GM12878 (cell line): ENCODE data around the gene IL10. TPM values are rescaled to one million over a fixed set of nuclear protein-coding genes. Genes with fewer than 3 reads are reported as not detected.
A peak's percentile ranks its signal among the peaks of the same experiment; 100 is the strongest.

Experiments used
- ATAC-seq: fragments of 200-7000 bp; cut with Tn5 transposase; 3 replicates; pipeline ENCODE4 v1.9.1; 2020; ENCODE audit warnings: mild to moderate bottlenecking, moderate library complexity
- BruUV-seq: library from RNA; stranded (reverse); fragments of 400-500 nt; replicated peaks from 2 replicates; lab custom pipeline; 2021; lab: Mats Ljungman, UMichigan
- CTCF ChIA-PET: fragments of 300-600 bp; sonication (Branson Sonifier 250); formaldehyde crosslinking; extraction: SDS; loops from one replicate; lab custom pipeline; 2021; ENCODE audit warnings: inconsistent platforms; lab: Yijun Ruan, JAX
- POLR2A ChIA-PET: fragments of 350-600 bp; formaldehyde crosslinking; extraction: SDS; loops from one replicate; lab custom pipeline; 2021; ENCODE audit warnings: inconsistent platforms; lab: Charles Lee
- RAD21 ChIA-PET: fragments of 300-600 bp; sonication (Branson Sonifier 250); formaldehyde crosslinking; loops from one replicate; lab custom pipeline; 2023; ENCODE audit warnings: antibody characterized with exemption; ENCODE audit not compliant: unreplicated experiment; lab: Charles Lee
- SMC1A ChIA-PET: fragments of 300-600 bp; sonication (Branson Sonifier 250); formaldehyde crosslinking; loops from one replicate; lab custom pipeline; 2023; ENCODE audit not compliant: unreplicated experiment, uncharacterized antibody; lab: Charles Lee
- DNase-seq: peaks from one replicate; pipeline ENCODE4 v3.0.0-alpha.2; 2011; ENCODE audit warnings: low read depth, low spot score
- FAIRE-seq: peaks from 3 replicates; lab custom pipeline; 2011; peaks lifted over from hg19 to GRCh38; lab: Jason Lieb, UNC
- H2AFZ ChIP-seq: 2 replicates; pipeline ENCODE4 v1.6.0; 2011; ENCODE audit warnings: low read depth, low read length, control low read depth; ENCODE audit not compliant: control insufficient read depth
- H3K27ac ChIP-seq: 2 replicates; pipeline ENCODE4 v1.5.1; 2011; ENCODE audit warnings: control low read depth; ENCODE audit not compliant: control insufficient read depth, insufficient read depth
- H3K27me3 ChIP-seq, 2 experiments: replicated peaks in 1 of 2; 2 replicates each; pipeline versions ENCODE4 v1.6.0 to v1.6.1; 2011; ENCODE audit warnings: low read length in 1 of 2; ENCODE audit not compliant: control insufficient read depth in 2 of 2, insufficient read depth in 2 of 2
- H3K36me3 ChIP-seq, 2 experiments: 2 replicates each; pipeline ENCODE4 v1.5.1; 2011; ENCODE audit warnings: low read length in 1 of 2; ENCODE audit not compliant: control insufficient read depth in 2 of 2, insufficient read depth in 2 of 2
- H3K4me1 ChIP-seq: 2 replicates; pipeline ENCODE4 v1.6.1; 2011; ENCODE audit warnings: mild to moderate bottlenecking, low read length, moderate library complexity, mixed read lengths; ENCODE audit not compliant: control insufficient read depth, insufficient read depth
- H3K4me2 ChIP-seq: 2 replicates; pipeline ENCODE4 v1.6.0; 2011; ENCODE audit warnings: control low read depth; ENCODE audit not compliant: control insufficient read depth, insufficient read depth
- H3K4me3 ChIP-seq: fragments of 200-600 bp; sonication (generic); 2 replicates; pipeline ENCODE4 v1.5.1; 2016
- H3K79me2 ChIP-seq: 2 replicates; pipeline ENCODE4 v1.6.0; 2011; ENCODE audit warnings: low read length; ENCODE audit not compliant: control insufficient read depth, insufficient read depth
- H3K9ac ChIP-seq: 2 replicates; pipeline ENCODE4 v1.8.0; 2011; ENCODE audit warnings: low read length, control low read depth, mixed read lengths; ENCODE audit not compliant: control insufficient read depth, insufficient read depth
- H3K9me3 ChIP-seq: replicated peaks from 3 replicates; pipeline ENCODE4 v1.5.1; 2011; ENCODE audit warnings: mild to moderate bottlenecking, low read length; ENCODE audit not compliant: control insufficient read depth, insufficient read depth
- H4K20me1 ChIP-seq: 2 replicates; pipeline ENCODE4 v1.6.0; 2011; ENCODE audit not compliant: control insufficient read depth, insufficient read depth
- BRCA1 ChIP-seq: IDR thresholded peaks from 2 replicates; pipeline ENCODE4 v1.6.1; 2011; ENCODE audit warnings: low read depth, low read length, improper control_type of control experiment
- CTCF ChIP-seq, 3 experiments: IDR thresholded peaks in 2 of 3; conservative IDR thresholded peaks in 1 of 3; 2 replicates each; pipeline ENCODE4 v1.5.1; 2011; ENCODE audit warnings: low read depth in 3 of 3, low read length in 3 of 3, mild to moderate bottlenecking in 3 of 3, control low read depth in 2 of 3, moderate library complexity in 2 of 3, inconsistent platforms in 1 of 3, mixed read lengths in 1 of 3; ENCODE audit not compliant: control insufficient read depth in 2 of 3, insufficient read depth in 1 of 3; ENCODE audit errors: extremely low read depth in 1 of 3
- HDGF ChIP-seq: fragments of 450-650 bp; IDR thresholded peaks from 2 replicates; pipeline ENCODE4 v1.6.1; 2016; ENCODE audit warnings: antibody characterized with exemption
- IRF4 ChIP-seq: IDR thresholded peaks from 2 replicates; pipeline ENCODE4 v1.6.1; 2011; ENCODE audit warnings: low read depth, low read length
- MTA3 ChIP-seq: IDR thresholded peaks from 2 replicates; pipeline ENCODE4 v1.6.1; 2012; ENCODE audit warnings: low read length, inconsistent platforms, borderline replicate concordance
- MYC ChIP-seq: IDR thresholded peaks from 2 replicates; pipeline ENCODE4 v1.6.1; 2011; ENCODE audit warnings: mild to moderate bottlenecking, low read length, moderate library complexity, inconsistent platforms; ENCODE audit not compliant: insufficient read depth, insufficient replicate concordance, insufficient read length, severe bottlenecking
- NBN ChIP-seq: fragments of 450-650 bp; IDR thresholded peaks from 2 replicates; pipeline ENCODE4 v1.6.1; 2016
- NR2F1 ChIP-seq: fragments of 450-650 bp; conservative IDR thresholded peaks from 2 replicates; pipeline ENCODE4 v1.6.1; 2017; ENCODE audit warnings: mild to moderate bottlenecking
- POU2F2 ChIP-seq: IDR thresholded peaks from 3 replicates; pipeline ENCODE4 v1.6.1; 2011; ENCODE audit warnings: low read depth, mild to moderate bottlenecking, low read length, borderline replicate concordance
- RAD21 ChIP-seq: IDR thresholded peaks from 2 replicates; pipeline ENCODE4 v1.6.1; 2011; ENCODE audit warnings: mild to moderate bottlenecking, low read depth, low read length, moderate library complexity; ENCODE audit not compliant: insufficient read depth
- RBBP5 ChIP-seq: fragments of 200-600 bp; sonication (generic); conservative IDR thresholded peaks from 2 replicates; pipeline ENCODE4 v1.6.1; 2016
- RELA ChIP-seq: fragments of 450-650 bp; IDR thresholded peaks from 2 replicates; pipeline ENCODE4 v1.8.0; 2014; ENCODE audit warnings: borderline replicate concordance; ENCODE audit not compliant: partially characterized antibody
- SMC3 ChIP-seq: IDR thresholded peaks from 2 replicates; pipeline ENCODE4 v1.6.1; 2011; ENCODE audit warnings: low read length, improper control_type of control experiment, borderline replicate concordance
- YY1 ChIP-seq: IDR thresholded peaks from 2 replicates; pipeline ENCODE4 v1.6.1; 2011; ENCODE audit warnings: low read depth, mild to moderate bottlenecking, low read length
- ZBTB33 ChIP-seq: fragments of 450-650 bp; IDR thresholded peaks from 2 replicates; pipeline ENCODE4 v1.6.1; 2017; ENCODE audit warnings: mild to moderate bottlenecking
- WGBS: methylation state at CpG from one replicate; pipeline ENCODE4 v1.1.6; 2016; ENCODE audit warnings: low lambda C conversion rate; ENCODE audit not compliant: insufficient replicate concordance, insufficient coverage; ENCODE audit errors: missing lambda C conversion rate; 5-methylcytosine and 5-hydroxymethylcytosine counted together
- in situ Hi-C: fragments of 300-500 bp; cut with MboI; formaldehyde crosslinking; loops from 9 replicates; pipeline ENCODE4 v1.14.3; 2018; ENCODE audit warnings: mixed read lengths
- intact Hi-C: fragments of 100-400 bp; cut with micrococcal nuclease; formaldehyde crosslinking; loops from one replicate; pipeline ENCODE4 v1.14.2; 2022; ENCODE audit not compliant: unreplicated experiment
- polyA plus RNA-seq, 11 experiments: library from polyadenylated mRNA; depleted of rRNA in 4 of 11; unstranded in 6 of 11; stranded (reverse) in 5 of 11; fragments of >200 nt; fragmentation: Nextera tagmentation in 4 of 11; fragmentation: Illumina TruSeq in 1 of 11; extraction: Ambion mirVana in 4 of 11; extraction: Trizol in 1 of 11; gene quantifications; 1 replicate in 1 of 11; 2 replicates in 10 of 11; pipeline versions ENCODE4 v1.2.1 to v1.2.3, GENCODE V29; 2011 to 2016; ENCODE audit warnings: inconsistent platforms in 2 of 11, missing spikeins in 2 of 11, low read depth in 1 of 11
- total RNA-seq, 4 experiments: library from RNA; depleted of rRNA in 3 of 4; stranded (reverse); fragments of >200 nt in 3 of 4; fragmentation: Illumina TruSeq in 1 of 4; extraction: Trizol in 1 of 4; gene quantifications; 2 replicates each; pipeline versions ENCODE4 v1.2.1 to v1.2.3, GENCODE V29; 2013 to 2021
- TF ChIP-seq, protein P1 (sequence below): fragments of 450-650 bp; conservative IDR thresholded peaks from 2 replicates; pipeline ENCODE4 v1.6.1; 2017; ENCODE audit warnings: mild to moderate bottlenecking, moderate library complexity

IL10 gene
- total and polyA plus RNA-seq, 10 of the 15 experiments (the other 5 are each of a cell fraction or from before 2014, with no cell fraction given), result 0.34 to 5.0 (median 1.1) TPM

DNA sequence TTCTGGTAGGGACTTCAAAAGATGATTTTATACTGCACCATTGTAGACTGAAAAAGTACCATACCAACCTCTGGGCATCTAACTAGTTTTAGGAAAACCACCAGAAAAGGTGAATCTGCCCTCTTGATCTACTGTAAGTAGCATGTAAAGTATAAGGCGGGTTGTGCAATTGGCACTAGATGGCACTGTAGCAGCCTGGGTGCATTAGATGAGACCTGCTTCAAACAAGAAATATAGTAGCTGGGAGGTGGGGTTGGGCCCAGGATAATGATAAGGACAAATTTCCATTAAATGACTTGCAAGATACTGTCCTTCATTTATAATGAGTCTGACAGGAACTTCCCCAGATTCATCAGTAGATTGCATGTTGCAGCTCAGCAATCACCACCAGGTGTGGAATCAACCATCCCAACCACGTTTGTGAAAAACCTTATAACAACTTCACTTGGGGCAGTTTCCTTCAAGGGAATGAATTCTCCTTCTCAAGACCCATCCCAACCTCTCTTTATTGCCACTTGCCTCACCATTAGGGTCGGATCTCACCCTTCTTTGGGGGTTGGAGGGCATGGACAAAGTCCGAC, 37.3 kb upstream of the IL10 start (continued):
- TF ChIP-seq ZBTB33, result no peak
- TF ChIP-seq SMC3, result peak; percentile 65; the same call in 1 of the 2 replicates
- TF ChIP-seq RELA, result no peak

DNA sequence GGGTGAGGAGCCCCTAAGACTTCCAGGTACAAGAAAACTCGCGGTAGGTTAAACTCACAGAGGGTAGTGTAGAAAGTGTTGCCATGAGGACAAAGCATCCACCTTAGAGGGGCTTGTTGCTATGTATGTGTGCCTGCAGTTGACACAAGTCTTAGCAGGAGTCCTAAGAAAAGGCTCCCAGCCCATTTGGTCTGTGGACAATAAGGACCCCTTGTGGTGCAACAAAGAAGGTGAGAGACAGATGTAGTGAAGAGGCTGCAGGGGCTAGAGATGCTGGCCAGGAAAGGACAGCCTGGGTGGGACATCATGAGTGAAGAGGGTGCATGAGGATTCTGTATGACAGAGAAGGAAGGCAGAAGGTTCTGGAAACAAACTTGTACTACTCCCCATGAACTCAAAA, 36.3 kb upstream of the IL10 start:
- ATAC-seq (peak; percentile 99), DNase-seq (no peak), FAIRE-seq (peak; percentile 70)
- peaks cover 12% of the 10 kb centered on the region; the same call in 2 of the 3 replicates for H3K9me3 ChIP-seq
- H3K4me1 ChIP-seq, result peaks cover 11% of the 10 kb centered on the region
- intact Hi-C loops (loop anchor here (1.0 to 10.0 kb wide), 7 partner anchors 69 to 204 kb away; partner anchors contain the start of gene DYRK3), in situ Hi-C loops (no loop called here)
- H3K27me3 ChIP-seq, result no peaks in the 10 kb centered on the region
- no peak overlapping the region for H3K4me3 ChIP-seq
- ChIA-PET RAD21 (interaction anchor here (0.6 to 14.8 kb wide), 29 partner anchors 11 to 181 kb away, joined by 3 to 297 read pairs (median 5); partner anchors contain the start of genes DYRK3, IL10 and IL19), SMC1A (interaction anchor here (0.6 to 14.9 kb wide), 35 partner anchors 9 to 200 kb away, joined by 3 to 417 read pairs (median 7); partner anchors contain the start of genes DYRK3, IL10, IL19 and IL24), CTCF (interaction anchor here (0.7 to 18.5 kb wide), 59 partner anchors 10 to 242 kb away, joined by 3 to 805 read pairs (median 6); partner anchors contain the start of genes DYRK3, FCAMR, FCMR and IL10), POLR2A (interaction anchor here (0.6 to 1.6 kb wide), 4 partner anchors 17 to 104 kb away, joined by 3 to 7 read pairs (median 4); no protein-coding TSS in a partner anchor)
- H2AFZ ChIP-seq, result no peak overlapping the region
- no peak overlapping the region for H3K4me2 ChIP-seq
- no peaks in the 10 kb centered on the region for H3K79me2 ChIP-seq
- no peak overlapping the region for H3K9ac ChIP-seq
- no peaks in the 10 kb centered on the region for H3K36me3 ChIP-seq
- no TSS peak for BruUV-seq
- 95% methylated on average over 2 of the region's 2 CpGs for WGBS
- no peaks in the 10 kb centered on the region; the same call in 1 of the 2 replicates for H4K20me1 ChIP-seq
- no peak overlapping the region for H3K27ac ChIP-seq
- TF ChIP-seq MTA3 (no peak), NBN (0 out of 2 replicates have a peak, but pooled peaks have one; percentile 28), IRF4 (0 out of 2 replicates have a peak, but pooled peaks have one; percentile 16), RBBP5 (no peak), SMC3 (peak; percentile 95), MYC (no peak), RAD21 (peak; percentile 99), CTCF (IDR thresholded peaks at IDR 0.05 in 2 of 3, conservative IDR thresholded peaks at IDR 0.05 in 1 of 3; ENCODE audit: control insufficient read depth in 2 of 3, extremely low read depth in 1 of 3, insufficient read depth in 1 of 3, low read depth in 3 of 3, low read length in 3 of 3) (peak; percentile 69 to 92 (median 70)), NR2F1 (no peak), BRCA1 (no peak), YY1 (peak; percentile 71; the same call in 1 of the 2 replicates), POU2F2 (peak; percentile 37; the same call in 1 of the 3 replicates), HDGF (0 out of 2 replicates have a peak, but pooled peaks have one; percentile 15)
- TF ChIP-seq, protein P1, sequence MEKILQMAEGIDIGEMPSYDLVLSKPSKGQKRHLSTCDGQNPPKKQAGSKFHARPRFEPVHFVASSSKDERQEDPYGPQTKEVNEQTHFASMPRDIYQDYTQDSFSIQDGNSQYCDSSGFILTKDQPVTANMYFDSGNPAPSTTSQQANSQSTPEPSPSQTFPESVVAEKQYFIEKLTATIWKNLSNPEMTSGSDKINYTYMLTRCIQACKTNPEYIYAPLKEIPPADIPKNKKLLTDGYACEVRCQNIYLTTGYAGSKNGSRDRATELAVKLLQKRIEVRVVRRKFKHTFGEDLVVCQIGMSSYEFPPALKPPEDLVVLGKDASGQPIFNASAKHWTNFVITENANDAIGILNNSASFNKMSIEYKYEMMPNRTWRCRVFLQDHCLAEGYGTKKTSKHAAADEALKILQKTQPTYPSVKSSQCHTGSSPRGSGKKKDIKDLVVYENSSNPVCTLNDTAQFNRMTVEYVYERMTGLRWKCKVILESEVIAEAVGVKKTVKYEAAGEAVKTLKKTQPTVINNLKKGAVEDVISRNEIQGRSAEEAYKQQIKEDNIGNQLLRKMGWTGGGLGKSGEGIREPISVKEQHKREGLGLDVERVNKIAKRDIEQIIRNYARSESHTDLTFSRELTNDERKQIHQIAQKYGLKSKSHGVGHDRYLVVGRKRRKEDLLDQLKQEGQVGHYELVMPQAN, result no peak
